Measurements from ENCODE around the gene SCAF4. TPM values are rescaled to one million over a fixed set of nuclear protein-coding genes. Genes with fewer than 3 reads are reported as not detected.
A peak's percentile ranks its signal among the peaks of the same experiment; 100 is the strongest.
"Not testable (repeated sequence)": the region's sequence is repeated elsewhere in the genome, so short reads cannot be mapped to it uniquely, and the experiment has no call there.

Gene SCAF4
- total and polyA plus RNA-seq, 4 donors = 11.3 to 29.7 (median 20.1) TPM

GRCh38 chr21:31636874-31637273 lies 95.0 kb downstream of the SCAF4 start:
- Histone ChIP-seq H3K9ac (ENCODE audit: insufficient read depth in 1 of 2, low read length in 2 of 2) (no peak overlapping the region), H3K9me3 (ENCODE audit: control insufficient read depth in 4 of 4, insufficient read depth in 3 of 4, low read length in 3 of 4) (peaks cover 0 to 5% (median 0%) of the 10 kb centered on the region in 4 donors), H3K36me3 (ENCODE audit: control insufficient read depth in 4 of 4, insufficient read depth in 4 of 4, low read length in 4 of 4) (no peaks in the 10 kb centered on the region), H3K4me1 (ENCODE audit: control insufficient read depth in 5 of 5, insufficient read depth in 5 of 5, low read length in 5 of 5) (no peaks in the 10 kb centered on the region), H3K4me3 (no peak overlapping the region), H3K27me3 (ENCODE audit: control insufficient read depth in 3 of 3, insufficient read depth in 3 of 3, low read length in 2 of 3) (no peaks in the 10 kb centered on the region), H3K27ac (ENCODE audit: low read depth in 1 of 2, low read length in 1 of 2) (no peak overlapping the region)
- WGBS, 2 donors = 85 to 90% methylated on average over 2 of the region's 2 CpGs
- ATAC-seq (ENCODE audit: insufficient read depth, low FRiP score) (no peak), DNase-seq (no peak)
- no peak for TF ChIP-seq CTCF (IDR thresholded peaks at IDR 0.05; ENCODE audit: control extremely low read depth, extremely low read depth)

- no peaks in the 10 kb centered on the region for H3K36me3 ChIP-seq (ENCODE audit: control insufficient read depth in 4 of 4, insufficient read depth in 4 of 4, low read length in 4 of 4)
- no peak for ATAC-seq (ENCODE audit: insufficient read depth, low FRiP score)
- WGBS, 2 donors = 90 to 93% methylated on average over 3 of the region's 3 CpGs
- H3K4me1 ChIP-seq (ENCODE audit: control insufficient read depth in 5 of 5, insufficient read depth in 5 of 5, low read length in 5 of 5) = no peaks in the 10 kb centered on the region
- no peaks in the 10 kb centered on the region for H3K27me3 ChIP-seq (ENCODE audit: control insufficient read depth in 3 of 3, insufficient read depth in 3 of 3, low read length in 2 of 3)
- H3K9ac ChIP-seq (ENCODE audit: insufficient read depth in 1 of 2, low read length in 2 of 2) = no peak overlapping the region
- no peak for TF ChIP-seq CTCF (IDR thresholded peaks at IDR 0.05; ENCODE audit: control extremely low read depth, extremely low read depth)
- DNase-seq = no peak
- no peak overlapping the region for H3K4me3 ChIP-seq
- H3K27ac ChIP-seq (ENCODE audit: low read depth in 1 of 2, low read length in 1 of 2) = no peak overlapping the region
- H3K9me3 ChIP-seq (ENCODE audit: control insufficient read depth in 4 of 4, insufficient read depth in 3 of 4, low read length in 3 of 4) = peaks cover 0 to 5% (median 0%) of the 10 kb centered on the region in 4 donors
These were observed 96.9 kb downstream of the SCAF4 start for GRCh38 chr21:31634993-31635392.

GRCh38 chr21:31631881-31632280 lies 100.0 kb downstream of the SCAF4 start:
- not testable (repeated sequence) for DNase-seq; H3K4me1 ChIP-seq (ENCODE audit: control insufficient read depth in 5 of 5, insufficient read depth in 5 of 5, low read length in 5 of 5); H3K27me3 ChIP-seq (ENCODE audit: control insufficient read depth in 3 of 3, insufficient read depth in 3 of 3, low read length in 2 of 3); H3K4me3 ChIP-seq; H3K9me3 ChIP-seq (ENCODE audit: control insufficient read depth in 4 of 4, insufficient read depth in 3 of 4, low read length in 3 of 4); H3K9ac ChIP-seq (ENCODE audit: insufficient read depth in 1 of 2, low read length in 2 of 2); H3K27ac ChIP-seq (ENCODE audit: low read depth in 1 of 2, low read length in 1 of 2); H3K36me3 ChIP-seq (ENCODE audit: control insufficient read depth in 4 of 4, insufficient read depth in 4 of 4, low read length in 4 of 4); ATAC-seq (ENCODE audit: insufficient read depth, low FRiP score)
- WGBS, 2 donors = 96 to 99% methylated on average over 6 of the region's 6 CpGs

GRCh38 chr21:31629972-31630711 lies 101.8 kb downstream of the SCAF4 start:
- ATAC-seq (ENCODE audit: insufficient read depth, low FRiP score) (no peak), DNase-seq (peak in 1 of 3 donors; percentile 10)
- Histone ChIP-seq H3K9me3 (ENCODE audit: control insufficient read depth in 4 of 4, insufficient read depth in 3 of 4, low read length in 3 of 4) (no peaks in the 10 kb centered on the region), H3K27ac (ENCODE audit: low read depth in 1 of 2, low read length in 1 of 2) (no peak overlapping the region), H3K4me1 (ENCODE audit: control insufficient read depth in 5 of 5, insufficient read depth in 5 of 5, low read length in 5 of 5) (no peaks in the 10 kb centered on the region), H3K36me3 (ENCODE audit: control insufficient read depth in 4 of 4, insufficient read depth in 4 of 4, low read length in 4 of 4) (no peaks in the 10 kb centered on the region), H3K9ac (ENCODE audit: insufficient read depth in 1 of 2, low read length in 2 of 2) (no peak overlapping the region), H3K4me3 (no peak overlapping the region), H3K27me3 (ENCODE audit: control insufficient read depth in 3 of 3, insufficient read depth in 3 of 3, low read length in 2 of 3) (no peaks in the 10 kb centered on the region)
- no peak for TF ChIP-seq CTCF (IDR thresholded peaks at IDR 0.05; ENCODE audit: control extremely low read depth, extremely low read depth)
- 53 to 85% methylated on average over 8 of the region's 8 CpGs for WGBS, 2 donors

Data from lung (tissue), 12 donors.